ENCODE data around the gene AOAH.
"Not testable (repeated sequence)": the region's sequence is repeated elsewhere in the genome, so short reads cannot be mapped to it uniquely, and the experiment has no call there.

The AOAH gene

DNA sequence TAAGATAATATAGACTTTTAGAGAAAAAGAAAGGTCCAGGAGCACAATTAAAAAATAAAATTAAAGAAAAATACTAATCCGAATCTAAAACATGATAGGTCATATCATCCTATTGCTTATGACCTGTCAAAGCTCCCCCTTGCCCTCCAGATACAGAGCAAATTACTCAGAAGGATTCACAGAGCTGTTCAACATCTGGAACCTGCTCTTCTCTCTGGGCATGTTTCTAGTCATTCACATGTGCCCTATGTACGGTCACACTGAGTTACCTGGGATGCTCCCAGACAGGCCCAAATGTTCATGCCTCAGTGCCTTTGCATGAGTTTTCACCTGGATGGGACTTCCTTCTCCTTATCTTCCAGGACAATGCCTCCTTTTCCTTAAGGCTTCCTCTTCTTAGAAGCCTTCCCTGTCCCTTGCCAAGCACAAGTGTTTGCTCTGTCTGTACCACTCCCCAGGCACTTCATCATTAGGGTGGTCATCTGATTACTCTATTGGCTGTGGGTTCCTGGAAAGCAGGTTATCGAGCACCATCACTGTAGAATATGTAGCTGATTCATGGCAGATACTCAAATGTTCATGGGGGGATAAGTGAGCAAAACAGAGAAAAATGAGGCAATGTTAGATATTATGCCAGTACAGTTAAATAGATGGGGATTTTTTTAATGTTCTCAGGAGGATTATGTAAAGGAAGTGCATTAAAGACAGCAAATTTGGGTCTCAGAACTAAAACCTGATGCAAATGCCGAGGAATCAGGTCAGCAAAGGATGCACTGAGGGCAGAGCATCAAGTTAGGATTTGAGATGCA, 12.0 kb upstream of the AOAH start:
- DNase-seq = no peak

DNA sequence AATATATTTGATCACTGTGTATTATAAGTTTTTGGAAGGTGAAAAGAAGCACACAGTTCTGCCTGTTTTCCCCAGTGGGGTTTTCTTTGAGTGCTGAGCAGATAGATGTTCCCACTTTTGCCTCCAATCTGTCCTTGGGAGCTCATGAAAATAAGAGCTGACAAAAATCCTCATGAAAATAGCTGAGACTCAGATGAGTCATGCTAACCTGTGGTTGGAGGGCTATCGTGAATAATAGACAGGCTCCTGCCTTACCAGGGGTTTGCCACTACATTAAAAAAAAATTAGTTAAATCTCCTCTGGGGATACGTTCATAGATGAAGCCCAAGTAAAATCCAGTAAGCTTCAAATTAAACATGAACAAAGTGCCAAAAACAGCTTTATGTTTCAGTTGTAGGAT, 10.9 kb upstream of the AOAH start:
- DNase-seq = no peak

DNA sequence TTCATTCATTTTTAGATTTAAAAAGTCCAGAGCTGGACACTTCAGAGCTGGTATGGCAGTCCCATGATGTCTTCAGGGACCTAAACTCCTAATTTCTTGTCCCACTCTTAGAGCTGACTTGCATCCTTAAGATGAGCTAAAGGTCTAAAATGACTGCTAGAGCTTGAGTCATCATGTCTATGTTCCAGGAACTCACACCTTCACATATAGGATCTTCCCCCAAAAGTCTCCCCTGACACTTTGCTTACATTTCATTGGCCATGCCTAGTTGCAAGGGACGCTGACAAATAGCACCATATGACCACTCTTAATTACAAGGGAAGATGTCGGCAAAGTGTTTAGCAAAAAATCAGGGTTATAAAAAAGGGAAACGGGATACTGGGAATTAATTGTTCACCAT, 10.4 kb upstream of the AOAH start:
- DNase-seq = no peak

DNA sequence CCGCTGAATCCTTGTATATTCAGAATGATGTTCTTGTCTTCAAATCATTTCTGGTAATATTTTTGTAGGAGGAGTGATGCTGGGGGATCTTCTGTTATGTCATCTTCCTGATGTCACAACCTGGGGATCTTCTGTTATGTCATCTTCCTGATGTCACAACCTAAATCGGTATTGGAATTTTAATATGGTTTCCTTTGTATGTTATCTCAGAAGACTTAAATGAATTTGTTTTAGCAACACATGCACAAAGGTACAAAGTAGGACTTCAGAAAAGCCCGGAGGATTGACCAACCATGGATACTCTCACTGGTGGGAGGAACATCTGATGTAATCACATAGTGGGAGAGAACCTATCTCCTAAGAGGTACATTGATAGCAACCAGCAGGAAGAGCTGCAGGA, 9.1 kb upstream of the AOAH start:
- no peak for DNase-seq

DNA sequence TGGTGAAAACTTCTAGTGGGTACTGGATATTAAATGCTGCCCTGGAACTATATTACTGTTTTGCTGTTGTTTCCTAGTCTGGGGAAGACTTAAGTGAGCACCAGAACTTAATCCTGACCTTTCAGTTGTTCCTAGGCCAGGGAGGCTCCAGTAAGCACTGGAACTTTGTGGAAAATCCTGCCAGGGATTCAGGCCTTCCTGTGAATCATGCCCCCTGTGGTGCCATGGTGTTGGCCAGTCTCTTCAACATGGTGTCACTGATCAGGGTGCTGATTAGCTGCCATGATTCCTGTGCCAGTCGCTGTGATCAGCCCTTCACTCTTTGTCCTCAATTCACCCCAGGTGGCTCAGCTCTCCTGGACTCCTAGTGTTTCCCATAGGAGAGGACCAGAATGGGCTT, 8.5 kb upstream of the AOAH start:
- no peak for DNase-seq

- no peak for DNase-seq
These were observed 5.8 kb upstream of the AOAH start for GRCh38 chr7:36730046-36730445.

GRCh38 chr7:36728143-36728542, 3.8 kb upstream of the AOAH start:
- no peak for DNase-seq

GRCh38 chr7:36726806-36727503, 2.7 kb upstream of the AOAH start:
- DNase-seq = no peak

DNA sequence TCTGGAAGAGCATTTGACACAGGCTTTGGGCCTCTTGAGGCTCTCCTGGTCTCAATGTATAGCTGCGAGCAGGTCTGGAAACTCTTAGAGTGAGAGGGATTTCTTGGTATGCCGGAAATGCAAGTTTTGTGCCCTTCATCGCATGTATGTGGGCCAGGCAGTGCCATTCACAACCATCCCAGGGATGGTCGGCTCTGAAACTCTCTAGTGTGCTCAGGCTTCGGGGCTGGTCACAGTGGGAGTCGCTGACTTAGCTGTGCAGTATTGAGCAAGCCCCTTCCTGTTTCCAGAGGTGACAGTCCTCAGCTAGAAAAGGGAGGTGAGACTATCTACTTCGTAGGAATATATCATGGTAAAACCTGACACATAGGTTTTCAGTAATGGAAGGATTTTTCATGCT, 2.0 kb upstream of the AOAH start:
- no peak for DNase-seq

- no peak for DNase-seq
These were observed 702 bp upstream of the AOAH start for GRCh38 chr7:36724996-36725395.

GRCh38 chr7:36723291-36723690, 1.0 kb downstream of the AOAH start:
- DNase-seq = no peak

DNA sequence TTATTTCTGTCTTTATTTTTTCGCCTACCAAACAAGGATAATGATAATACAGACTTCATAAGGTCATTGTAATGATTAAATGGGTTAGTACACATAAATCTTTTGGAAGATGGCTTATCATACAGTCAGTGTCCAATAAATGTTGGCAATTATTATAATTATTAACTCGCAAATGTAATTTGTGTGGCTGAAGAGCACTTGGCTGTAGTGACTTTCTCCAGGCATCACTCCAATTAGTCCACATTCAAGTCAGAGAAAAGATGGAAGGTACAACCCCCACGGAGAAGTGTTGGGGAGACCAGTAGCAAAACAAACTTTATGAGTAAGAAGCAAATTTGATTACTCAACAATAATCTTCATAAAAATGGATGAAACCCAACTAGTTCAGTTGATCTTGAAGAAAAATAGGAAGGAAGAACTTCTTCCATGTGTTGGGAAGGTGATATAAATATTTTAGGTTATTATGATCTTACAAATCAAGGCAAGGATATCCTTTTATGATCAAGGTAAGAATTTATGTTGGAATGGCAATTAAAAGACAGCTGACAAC, 5.1 kb downstream of the AOAH start:
- DNase-seq = no peak

DNA sequence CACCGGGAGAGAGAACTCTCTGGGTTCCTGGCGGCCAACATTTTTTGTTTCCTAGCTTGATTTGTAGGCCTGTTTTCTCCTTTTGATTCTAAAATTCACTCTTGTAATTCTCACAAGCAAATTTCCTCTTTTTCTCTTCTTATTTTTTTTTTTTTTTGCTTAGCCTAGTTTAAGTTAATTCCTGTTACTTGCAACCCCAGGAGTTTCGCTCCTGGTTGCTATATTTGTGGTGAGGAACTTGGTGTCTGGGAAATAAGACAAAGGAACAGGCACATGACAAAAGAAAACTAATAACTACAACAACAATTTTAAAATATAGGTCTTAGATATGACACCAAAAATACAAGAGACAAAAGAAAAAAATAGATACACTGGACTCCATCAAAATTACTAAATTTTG, 6.7 kb downstream of the AOAH start:
- no peak for DNase-seq

GRCh38 chr7:36716802-36717201, 7.5 kb downstream of the AOAH start:
- DNase-seq = not testable (repeated sequence)

DNA sequence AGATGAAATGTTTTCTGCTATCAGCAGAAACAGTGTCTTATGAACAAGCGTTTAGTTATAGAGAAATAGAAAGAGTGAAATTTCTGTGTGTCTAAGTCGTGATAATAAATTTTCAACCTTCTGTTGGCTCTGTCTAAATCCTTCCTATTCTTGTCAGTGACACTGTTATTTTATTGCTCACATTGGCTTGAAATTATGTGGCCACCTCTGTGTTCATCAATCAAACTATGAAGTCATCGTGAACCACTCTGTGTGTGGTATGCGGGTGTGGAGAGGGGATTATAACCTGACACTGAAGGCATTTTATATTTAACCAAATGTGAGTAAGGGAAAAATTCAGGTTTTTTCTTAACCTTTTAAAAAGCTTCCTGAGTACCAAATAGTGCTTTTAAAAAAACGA, 12.3 kb downstream of the AOAH start:
- DNase-seq = no peak

DNA sequence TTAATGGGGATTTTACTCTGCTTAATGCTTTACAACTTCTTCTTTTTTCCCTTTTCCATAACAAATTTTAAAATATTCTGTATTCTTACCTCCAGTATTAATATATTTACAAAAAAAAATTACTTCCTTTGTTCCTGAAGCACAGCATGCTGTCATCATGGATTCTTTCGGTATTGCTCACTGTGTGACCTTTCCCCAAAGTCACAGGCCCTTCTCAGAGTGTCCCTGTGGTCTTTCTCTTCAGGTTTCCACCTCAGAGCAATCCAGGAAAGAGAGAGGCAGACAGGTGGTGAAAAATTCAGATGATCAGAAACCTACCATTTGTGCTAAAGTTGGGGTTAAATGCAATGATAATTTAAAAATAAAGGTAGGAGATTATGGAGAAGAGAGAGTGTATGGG, 13.0 kb downstream of the AOAH start:
- DNase-seq = no peak

DNA sequence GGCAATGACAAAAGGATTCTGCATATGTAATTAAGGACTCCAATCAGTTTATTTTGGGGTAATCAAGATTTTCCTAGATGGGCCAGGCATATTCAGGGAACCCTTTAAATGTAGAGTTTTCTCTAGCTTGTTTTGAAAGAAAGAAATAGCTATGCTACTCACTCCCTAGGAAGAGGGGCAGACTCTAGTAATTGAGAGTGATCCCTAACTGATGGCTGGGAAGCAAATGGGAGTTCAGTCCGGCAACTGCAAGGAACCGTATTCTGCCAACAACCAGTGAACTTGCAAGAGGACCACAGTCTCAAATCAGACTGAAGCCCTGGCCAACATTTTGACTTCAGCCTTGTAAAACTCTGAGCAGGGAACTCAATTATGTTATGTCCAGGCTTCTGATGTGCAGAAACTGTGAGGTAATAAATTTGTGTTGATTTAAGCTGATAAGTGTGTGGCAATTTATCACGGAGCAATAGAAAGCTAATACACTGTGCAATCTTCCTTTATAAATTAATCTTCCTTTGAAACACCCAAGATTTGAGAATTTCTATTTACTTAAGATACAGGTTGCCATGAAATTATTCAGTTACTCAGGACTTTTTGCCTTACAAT, 14.0 kb downstream of the AOAH start:
- DNase-seq = no peak

DNA sequence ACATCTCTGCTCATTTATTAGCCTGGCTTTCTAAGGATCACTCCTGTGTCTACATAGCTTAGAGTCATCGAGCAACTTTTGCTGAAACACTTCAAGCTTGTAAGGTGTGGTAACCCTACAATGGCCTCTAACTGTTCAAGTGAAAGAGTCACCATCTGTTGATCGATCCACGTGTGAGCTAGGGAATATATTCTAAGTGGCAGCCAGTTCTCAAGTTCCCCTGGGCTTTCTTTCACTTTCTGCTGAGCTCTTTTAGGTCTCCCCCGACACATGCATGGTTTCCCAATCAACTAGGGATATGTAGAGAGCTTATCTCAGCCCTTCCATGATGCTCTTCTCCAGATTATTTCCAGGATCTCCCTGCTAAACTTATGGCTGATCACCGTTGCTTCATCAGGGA, 15.5 kb downstream of the AOAH start:
- DNase-seq = no peak

GRCh38 chr7:36707898-36708297, 16.4 kb downstream of the AOAH start:
- DNase-seq = no peak

DNA sequence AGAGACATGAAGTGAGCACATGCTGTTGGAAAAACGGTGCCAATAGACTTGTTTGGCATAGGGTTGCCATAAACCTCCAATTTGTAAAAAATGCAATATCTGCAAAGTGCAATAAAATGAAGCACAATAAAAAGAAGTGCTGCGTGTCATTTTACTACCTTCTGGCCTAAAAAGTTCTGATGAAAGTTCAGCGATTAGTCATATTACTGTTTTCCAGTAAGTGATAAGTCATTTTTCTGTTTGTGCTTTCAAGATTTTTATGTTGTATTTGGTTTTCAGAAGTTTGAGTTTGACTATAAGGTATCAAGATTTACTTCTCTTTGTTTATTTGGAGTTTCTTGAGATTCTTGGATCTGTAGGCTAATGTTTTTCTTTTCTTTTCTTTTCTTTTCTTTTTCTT, 16.8 kb downstream of the AOAH start:
- no peak for DNase-seq

GRCh38 chr7:36703860-36704259, 20.4 kb downstream of the AOAH start:
- DNase-seq = not testable (repeated sequence)

- no peak for DNase-seq
These were observed 31.8 kb downstream of the AOAH start for GRCh38 chr7:36692456-36692855.

DNA sequence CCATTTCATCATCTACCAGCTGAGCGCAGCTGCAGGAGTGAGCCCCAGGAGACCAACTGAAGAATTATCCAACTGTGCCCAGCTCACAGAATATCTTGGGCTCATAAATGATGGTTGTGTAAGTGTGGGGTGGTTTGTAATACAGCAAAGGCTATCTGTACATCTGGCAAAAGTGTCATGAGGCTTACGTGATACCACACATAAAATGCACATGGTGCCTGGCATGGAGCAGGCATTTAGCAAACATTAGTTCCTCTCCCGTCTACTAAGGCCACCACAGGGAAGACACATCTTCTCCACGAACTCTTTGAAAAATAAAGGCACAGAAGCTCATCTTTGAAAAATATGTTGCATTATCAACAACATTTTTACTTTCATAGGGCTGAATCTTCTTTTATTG, 32.3 kb downstream of the AOAH start:
- DNase-seq = no peak
